Cortex of kidney (tissue), 1 donor: ENCODE measurements around the gene CBX8.

Experiments
- DNase-seq: peaks from one replicate; lab custom pipeline; 2025; lab: John Stamatoyannopoulos, UW

The CBX8 gene

DNA sequence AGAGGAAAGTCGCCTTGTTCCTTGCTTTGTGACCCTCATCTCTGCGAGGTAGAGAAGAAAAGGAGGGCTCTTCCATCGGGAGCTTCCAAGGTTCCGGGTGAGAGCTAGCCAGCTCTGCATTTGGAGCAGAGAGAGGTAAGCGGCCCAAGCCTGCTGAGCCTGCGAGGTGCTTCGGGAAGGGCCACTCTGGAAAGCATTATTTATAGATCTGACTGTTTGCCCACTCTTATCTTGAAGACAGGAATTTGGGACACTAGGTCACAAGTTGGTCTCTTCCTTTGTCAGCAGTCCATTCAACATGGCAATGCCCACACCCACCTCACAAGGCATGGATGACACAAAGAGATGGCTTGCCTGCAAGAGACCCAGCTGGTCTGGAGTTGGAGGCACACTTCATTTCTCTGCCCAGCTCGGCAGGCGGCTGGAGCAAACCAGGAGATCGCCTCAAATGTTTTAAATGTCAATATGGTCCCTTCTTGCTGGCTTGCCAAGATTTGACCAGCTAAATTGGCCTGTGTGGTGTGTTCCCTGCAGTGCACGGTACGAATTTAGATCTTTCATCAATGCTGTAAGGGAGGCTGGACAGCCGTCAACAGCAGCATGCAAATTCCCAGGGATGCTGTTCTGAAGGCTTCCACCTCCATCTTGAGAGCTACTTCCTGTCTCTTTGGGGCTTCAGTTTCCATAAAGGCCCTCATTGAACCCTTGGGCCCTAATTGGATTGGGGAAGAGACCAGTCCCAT, 22.8 kb upstream of the CBX8 start:
- DNase-seq: no peak

DNA sequence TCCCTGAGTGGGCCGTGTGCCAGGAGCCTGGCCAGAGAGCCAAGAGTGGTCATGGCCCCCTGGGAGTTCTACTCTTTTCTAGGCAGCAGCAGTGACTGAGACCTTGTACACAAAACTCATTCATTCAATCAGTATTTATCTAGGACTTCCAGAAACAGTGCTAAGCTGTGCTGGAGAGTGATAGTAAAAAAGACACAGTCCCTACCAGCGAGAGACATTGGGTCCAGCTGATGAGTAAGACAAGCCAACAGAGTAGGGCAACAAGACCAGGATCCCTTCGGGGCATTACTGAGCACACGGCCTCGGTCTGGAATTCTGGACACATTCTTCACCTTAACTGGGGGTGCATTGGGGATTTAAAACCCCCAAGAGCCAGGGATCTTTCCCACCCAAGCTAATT, 22.2 kb upstream of the CBX8 start:
- no peak for DNase-seq

DNA sequence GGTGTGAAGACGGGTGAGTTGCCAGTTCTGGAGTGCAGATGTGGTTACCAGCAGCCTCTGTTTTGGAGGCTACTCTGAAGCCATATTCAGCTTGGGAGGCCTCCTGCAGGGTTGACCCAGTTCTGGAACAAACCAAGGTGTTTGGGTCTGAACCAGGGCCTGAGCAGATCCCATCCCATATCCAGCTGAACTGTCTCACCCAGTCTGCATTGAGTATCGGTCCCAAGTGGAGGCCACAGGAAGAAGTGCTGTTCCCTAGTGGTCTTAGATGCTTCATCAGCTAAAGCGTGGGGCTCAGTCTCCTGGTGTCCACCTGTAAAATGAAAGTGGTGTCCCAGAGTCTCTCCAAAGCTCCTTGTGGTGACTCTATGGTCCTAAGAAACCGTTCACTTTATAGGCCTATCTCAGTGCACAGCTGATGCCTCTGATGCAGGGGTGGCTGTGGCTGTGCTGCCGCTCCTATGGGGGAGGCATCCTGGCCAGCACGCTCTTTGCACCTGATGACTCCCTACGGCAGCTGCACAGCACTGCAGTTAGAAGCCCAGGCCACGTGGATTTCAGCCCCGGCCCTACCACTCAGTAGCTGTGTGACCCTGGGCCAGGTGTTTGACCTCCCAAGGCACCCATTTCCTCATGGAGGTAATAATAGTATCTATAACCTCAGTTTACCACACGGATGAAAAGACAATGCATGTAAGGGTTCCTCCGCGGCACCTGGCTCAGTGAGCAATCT, 21.3 kb upstream of the CBX8 start:
- DNase-seq: no peak

DNA sequence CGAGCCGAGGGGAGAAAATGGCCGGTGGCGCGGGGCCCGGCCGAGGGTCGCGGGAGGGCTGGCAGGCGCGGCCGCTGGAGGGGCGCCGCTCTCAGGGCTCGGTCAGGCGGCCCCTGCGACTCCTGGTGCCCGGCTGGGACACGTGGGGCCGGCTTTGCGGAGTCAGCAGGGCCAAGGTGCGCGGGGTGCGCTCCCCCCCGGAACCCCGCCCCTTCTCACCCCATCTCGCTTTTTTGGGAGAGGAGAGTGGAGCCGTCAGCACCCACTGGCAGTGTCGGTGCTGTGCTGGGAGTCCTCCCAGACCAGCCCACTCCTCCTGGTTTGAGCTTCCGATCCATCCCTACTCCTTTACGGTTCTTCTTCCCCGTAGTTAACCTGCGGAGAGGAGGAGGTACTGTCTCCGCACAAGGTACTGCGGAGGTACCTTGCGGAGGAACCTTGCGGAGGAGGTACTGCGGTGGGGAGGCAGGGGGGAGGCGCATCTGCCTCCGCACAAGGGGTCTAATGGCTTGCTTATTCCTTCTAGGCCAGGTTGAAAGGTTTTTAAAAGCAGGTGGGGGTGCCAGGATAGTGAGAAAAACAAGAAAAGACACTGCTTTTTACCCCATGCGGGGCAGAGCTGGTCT, 19.1 kb upstream of the CBX8 start:
- DNase-seq: no peak

DNA sequence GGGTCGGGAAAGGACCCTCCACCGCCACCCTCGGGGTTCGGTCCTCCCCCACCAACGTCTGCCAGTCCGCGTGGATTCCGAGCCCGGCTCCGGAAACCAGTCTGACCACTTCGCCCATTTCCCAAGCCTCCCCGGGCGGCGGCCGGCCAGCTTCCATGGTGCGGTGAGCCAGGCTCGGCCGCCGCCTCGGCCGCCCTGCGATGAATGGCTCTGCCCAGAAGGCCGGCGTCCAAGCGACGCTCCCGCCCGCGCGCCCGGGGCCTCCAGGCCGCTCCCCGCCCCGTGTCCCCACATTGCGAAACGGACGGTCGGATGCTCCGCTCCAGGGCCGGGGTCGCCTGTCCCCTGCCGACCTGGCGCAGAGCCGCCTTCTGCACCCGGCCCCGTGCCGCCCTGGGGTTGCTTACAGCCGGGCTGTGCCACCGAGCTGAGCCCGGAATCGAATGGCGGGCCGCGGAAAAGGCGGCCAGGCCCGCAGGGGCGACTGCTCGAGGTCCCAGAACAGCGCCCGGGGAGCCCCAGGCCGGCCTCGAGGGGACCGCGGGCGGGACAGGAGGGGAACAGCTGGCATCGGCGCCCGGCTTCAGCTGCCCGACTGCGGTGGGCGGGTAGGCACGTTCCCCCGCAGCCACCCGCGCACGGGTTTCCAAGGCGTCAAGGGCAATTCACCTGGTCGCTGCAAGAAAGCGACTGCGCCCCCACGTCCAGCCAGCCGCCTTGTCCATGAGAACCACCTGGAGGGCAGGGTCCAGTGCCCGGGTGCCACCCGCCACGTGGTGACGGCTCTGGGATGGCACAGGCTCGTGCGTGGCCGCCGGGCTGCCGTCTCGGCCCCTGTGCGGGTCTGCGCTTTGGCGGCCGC, 18.3 kb upstream of the CBX8 start:
- no peak for DNase-seq

DNA sequence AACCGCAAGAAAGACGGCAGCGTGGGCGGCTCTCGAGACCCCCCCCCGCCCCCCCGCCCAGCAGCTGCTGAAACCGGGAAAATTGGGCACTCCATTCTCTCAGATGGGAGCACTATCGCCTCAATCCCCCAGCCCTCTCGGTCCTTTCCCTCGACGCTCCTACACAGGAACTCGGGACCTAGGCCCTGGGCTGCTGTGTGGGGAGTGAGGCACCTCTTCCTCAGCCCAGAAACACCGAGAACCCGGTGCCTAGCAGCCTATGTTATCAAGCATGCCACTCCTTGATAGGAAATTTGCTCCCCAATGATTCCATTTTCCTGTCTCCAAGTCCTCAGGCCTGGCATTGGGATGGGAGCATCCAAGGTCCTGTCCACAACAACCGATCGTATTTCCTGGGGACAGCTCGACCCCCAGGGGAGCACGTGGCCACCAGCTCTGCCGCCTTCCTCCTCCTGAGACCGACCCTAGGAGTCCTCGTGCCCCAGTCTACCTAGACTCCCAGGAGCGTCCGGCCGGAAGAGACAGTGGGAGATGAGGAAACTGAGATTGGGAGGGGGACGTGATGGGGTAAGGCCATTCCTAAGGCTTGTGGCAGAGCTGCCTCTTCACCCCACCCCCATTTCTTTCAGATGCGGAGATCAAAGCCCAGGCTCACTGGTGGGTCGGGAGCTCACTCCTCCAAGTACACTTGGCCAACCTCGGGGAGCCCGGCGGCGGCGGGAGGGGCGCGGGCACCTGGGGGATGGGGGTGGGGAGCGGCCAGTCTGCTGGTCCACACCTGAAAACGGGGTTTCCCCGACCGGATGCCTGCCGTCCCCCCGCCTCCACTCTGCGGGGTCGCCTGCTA, 17.5 kb upstream of the CBX8 start:
- no peak for DNase-seq

DNA sequence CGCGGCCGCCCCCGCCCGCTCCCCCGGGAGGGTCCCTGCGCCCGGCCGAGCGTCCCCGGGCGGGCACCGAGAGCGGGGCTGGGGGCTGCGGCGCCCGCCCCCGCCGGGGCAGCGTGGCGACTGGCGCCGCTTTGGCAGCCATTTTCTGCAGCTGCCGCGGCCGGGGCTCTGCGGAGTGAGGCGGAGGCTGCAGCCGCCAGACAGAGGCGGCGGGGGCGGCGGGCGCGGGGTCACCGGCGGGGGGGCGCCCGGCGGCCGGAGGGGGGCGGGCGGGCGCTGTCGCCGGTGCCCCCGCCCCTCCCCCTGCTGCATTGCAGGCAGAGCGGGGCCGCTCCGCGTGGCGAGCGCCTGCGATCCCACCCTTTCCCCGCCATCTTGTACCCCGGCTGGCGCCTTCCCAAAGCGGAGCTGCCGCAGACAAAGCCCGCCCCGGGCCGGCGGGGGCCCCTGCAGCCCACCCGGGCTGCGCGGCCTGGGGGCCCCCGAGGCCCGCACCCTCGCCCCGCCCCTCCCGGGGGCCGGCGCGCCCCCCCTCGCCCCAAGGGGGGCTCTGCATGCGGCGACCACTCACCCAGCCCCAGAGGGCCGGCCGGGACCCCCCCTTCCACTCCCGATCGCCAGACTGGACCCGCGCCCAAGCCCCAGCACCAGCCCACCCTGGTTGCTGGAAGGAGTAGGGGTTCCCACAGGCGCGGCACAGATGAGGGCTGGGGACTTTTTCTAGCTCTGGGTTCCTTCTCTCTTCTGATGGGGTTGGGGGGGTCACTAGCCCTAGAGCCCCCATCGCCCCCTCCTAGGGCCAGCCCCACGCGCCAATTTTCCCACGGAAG, 16.6 kb upstream of the CBX8 start:
- no peak for DNase-seq

DNA sequence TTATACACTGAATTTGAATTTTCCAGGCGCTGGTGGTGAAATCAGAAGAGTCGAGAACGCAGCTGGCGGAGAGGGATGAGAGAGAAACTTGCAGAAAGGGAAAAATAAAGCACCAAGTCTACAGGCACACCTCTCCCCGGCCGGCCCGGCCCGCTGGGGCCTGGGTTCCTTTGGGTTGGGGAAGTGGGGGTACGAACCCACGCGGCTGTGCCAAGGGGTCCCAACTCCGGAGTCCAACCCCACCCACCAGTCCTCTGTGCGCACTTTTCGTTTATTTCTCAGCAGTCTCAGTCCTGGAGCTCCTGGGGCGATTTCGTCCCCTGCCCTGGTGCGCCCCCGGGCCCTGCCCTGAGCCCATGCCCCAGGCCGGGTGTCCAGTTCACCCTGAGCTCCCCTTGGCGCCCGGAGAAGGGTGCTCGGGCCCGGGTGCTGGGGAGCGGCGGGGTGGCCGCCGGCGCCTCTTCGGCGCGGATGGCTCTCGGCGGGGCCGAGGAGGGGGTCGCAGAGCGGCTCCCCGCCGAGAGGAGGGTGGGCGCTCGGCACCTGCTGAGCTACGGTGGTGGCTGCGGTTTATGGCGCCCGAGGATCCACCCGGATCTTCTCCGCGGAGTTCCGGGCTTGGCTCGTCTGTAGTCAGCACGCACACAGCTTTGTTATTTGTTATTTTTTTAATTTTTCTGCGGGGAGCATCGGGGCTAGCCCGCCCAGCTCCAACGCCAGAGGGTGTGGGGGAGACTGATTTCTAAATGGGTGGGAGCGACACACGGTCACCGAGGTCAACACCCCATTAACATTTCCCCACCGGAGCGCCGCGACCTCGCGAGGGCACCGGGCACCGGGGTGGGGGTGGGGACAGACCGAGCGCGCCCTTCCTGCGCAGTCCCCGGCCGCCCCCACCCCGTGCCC, 15.7 kb upstream of the CBX8 start:
- DNase-seq: no peak

DNA sequence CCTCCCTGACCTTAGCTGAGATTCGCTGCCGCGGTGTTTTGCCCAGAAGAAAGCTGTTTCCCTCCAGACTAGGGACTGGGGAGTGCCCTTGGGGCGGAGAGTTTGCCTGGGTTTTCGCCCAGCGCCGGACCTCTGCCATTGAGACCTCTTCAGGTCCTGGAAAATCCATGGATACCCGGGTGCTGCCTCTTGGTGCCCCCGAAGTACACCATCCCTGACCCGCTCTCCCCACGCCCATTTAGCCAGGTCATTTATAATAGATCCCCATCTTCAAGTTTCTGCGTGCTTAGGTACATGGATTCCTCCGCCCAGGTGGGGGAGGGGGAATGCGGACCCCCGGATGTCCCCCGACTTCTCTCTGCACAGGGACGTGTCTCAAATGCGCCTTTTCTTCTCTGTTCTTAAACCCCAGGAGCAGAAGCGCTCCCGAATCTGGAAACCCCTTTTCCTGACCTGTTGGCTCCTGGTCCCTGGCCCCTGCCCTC, 15.0 kb upstream of the CBX8 start:
- no peak for DNase-seq

DNA sequence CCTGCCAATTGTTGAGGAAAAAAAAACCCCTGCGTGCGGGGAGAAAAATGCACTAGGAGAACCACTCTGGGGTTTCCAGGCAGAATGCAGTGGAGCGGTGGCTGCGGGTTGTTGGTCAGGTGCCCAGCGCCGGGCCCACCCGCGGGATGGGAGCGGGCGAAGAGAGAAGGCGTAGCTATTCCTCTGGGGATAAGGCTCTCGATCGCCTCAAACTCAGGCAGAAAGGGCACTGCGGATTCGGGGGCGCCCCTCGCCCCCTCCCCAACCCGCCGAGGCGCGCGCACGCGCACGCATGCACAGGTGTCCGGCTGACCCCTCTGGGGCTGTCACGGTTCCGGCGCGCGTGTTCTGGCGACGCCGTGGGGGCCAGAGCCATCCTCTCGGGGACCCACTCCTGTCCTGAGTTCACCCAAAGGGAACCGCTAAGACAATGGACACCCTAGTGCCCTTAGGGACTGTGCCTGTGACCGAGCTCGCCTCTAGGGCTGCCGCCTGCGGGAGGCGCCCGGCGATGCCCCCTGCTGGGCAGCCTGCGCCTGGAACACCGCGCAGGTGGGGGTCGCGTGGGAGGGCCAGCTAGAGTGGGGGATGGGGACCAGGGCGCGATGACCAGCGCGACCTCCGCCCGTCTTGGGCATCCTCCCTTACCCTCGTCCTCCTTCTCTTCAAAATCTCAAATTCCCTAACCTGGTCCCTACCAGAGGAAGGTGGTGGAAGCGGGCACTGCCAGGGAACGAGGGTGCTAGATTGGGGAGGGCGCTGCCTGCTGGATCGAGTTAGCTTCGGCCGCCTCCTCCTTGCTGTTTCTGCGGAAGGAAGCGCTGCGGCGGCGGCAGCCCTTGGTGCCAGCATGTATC, 14.4 kb upstream of the CBX8 start:
- DNase-seq: no peak

DNA sequence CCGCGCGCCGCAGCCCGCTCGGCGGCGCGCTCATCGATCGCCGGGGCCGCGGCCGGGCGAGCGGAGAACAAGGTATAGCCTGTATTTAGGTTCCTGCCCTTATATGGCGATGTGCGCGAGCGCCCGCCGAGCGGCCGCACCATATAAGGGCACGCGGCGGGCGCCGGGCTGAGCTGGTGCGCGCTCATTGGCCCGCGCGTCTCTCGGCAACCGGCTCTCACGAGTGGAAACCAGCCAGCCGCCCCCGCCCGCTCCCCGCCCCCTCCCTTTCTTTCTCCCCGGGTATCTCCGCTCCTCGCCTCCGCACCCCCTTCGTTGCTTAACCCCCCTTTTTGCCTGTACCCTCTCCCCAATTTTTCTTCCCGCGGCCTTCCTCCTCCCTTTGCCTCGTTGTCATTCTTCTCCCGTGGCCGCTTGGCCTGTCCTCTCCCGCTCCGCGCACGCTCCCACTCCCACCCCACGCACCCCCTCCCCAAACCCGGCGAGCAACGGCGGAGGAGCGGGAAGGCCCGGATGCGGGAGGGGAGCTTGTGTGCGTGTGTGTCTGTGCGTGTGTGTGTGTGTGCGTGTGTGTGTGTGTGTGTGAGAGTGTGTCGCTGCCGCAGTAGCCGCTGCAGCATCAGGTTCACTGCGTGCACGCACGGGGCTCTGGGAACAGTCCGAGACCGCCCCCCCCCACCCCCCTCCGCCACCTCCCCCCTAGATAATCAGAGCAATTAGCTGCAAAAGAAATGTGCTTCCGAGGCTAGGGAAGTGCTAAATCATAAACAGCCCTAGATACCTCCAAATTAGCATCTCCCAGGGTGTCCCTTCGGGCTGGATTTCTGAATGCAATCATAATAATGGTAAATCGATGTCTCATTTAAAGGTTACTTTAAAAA, 13.5 kb upstream of the CBX8 start:
- DNase-seq: no peak

DNA sequence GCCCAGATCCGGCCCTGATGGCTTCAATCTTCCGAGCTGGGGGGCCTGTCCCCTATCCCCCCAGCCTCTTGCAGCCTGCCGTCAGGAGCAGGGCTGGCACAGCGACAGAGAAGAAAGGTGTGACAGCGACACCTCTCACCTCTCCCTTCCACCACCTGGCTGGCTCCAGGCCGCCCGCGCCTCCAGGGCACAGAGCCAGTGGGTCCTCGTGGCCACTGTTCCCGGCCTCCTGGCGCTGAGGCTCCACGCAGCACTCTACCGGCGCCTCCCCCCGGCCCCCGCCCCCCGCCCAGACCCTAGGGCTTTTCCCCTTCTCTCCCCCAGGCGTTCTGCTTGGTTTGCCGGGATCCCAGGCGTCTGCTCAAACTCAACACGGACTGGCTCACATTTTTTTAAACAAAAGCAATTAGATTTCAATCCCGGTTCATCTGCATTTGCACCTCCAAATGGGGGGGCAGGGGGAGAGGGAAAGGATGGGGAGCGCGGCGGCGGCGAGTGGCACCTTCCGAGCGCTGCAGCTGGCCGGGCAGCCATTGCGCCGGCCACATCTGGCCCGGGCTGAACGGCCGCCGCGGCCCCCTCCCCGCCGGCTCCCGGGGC, 12.8 kb upstream of the CBX8 start:
- DNase-seq: no peak

DNA sequence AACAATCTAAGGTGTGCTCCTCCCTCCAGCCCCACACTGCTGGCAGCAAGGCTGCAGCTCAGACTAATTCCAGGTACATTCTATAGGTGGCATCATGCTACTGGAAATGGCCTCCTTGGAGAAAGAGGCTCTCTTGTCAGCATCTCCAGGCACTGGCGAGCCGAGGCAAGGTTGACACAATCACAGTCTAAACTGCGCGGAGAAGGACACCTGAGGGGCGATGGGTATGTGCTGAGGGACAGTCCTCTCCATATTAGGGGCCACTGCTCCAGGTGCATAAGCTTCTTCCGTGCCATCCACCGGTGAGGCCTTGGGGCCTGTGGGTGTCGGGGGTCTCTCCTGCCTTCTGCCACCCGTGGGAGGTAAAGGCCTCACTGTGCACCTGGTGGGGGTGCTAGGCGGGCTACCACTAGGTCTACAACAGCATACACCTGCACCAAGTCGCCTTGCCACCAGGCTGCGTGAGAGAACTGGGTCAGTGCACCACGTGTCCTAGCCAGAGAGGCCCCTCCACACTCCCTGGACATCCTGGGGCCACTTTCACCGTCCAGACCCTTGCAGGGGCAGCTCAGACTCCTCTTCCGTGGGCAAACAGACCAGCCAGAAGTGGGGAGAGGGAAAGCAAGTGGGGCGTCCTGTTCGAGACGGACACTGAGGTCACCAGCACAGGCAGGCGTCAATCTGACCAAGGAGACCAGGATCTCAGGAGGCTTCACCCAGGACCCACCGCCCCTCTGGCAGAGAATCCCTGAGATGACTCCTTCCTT, 12.1 kb upstream of the CBX8 start:
- DNase-seq: no peak

DNA sequence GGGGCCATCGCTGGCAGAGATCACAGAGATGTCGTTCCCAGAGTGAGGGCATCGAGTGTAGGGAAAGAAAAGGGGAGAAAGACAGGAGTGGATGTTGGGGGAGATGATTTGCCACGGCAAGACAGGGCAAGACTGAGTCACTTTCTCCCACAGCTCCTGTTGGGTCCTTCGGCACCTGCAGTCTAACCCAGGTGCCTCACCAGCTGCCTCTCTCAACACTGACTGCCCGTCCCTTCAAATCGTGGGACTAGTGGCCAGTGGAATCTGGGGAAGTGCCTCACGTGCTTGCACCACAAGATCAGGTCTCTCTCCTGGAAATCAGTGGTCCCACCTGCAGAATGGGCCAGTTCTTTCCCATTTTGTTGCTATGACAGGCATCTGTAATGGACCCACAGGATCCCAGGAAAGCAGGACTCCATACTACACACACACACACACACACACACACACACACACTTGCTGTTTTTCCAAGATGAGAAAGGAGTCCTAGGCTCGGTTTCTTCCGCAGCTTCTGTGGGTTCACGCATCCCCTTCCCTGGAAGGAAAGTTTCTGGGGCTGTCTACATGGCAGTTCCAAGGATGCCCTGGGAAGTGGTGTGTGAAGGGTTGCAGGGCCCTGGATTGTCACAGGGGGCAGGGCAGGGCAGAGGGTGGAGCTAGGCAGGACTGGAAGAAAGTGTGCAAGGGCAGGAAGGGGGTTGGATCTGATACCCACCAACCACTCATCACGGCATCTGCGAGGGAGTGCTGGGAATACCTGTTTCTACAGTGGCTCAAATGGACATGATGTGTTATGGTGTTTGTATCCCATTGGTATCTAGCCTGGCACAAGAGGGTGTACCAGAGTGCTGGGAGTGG, 10.2 kb upstream of the CBX8 start:
- DNase-seq: no peak

DNA sequence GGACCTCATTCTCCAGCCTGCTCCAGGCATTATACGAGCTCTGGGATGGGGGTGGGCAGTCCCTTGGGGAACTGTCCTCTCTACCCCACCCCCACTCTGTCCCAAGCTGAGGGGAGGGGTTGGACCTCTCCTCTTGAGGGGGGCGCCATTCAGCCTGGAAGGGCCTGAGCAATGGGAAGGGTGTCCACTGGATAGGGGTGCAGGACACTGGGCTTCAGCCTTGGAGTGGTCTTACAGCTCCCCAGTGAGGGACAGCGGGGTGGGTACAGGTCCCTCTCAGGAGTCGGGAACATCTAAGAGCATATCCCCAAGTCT, 9.5 kb upstream of the CBX8 start:
- DNase-seq: no peak
